NCI-H460 (cell line): ENCODE data around the gene PTPRC. TPM values are rescaled to one million over a fixed set of nuclear protein-coding genes. Genes with fewer than 3 reads are reported as not detected.

Source experiments
- DNase-seq: peaks from one replicate; pipeline ENCODE4 v3.0.0-alpha.2; 2016; ENCODE audit warnings: low read depth; ENCODE audit errors: extremely low read depth
- total RNA-seq: library from RNA; depleted of rRNA; stranded (reverse); fragments of >200 nt; shearing (Covaris generic); gene quantifications from 2 replicates; pipeline ENCODE4 v1.2.3, GENCODE V29; 2014

Gene PTPRC
- total RNA-seq, 1 experiment from 2014 or later: not detected

GRCh38 chr1:198619375-198620140 lies 19.3 kb upstream of the PTPRC start:
- DNase-seq: no peak

GRCh38 chr1:198620218-198620617 lies 18.6 kb upstream of the PTPRC start:
- no peak for DNase-seq

GRCh38 chr1:198620951-198621824 lies 17.7 kb upstream of the PTPRC start:
- DNase-seq: no peak

GRCh38 chr1:198622001-198622400 lies 16.8 kb upstream of the PTPRC start:
- DNase-seq: no peak

- no peak for DNase-seq
Measured at GRCh38 chr1:198623752-198624647, 14.8 kb upstream of the PTPRC start.

GRCh38 chr1:198624648-198624980 lies 14.2 kb upstream of the PTPRC start:
- DNase-seq: no peak

GRCh38 chr1:198627436-198628066 lies 11.3 kb upstream of the PTPRC start:
- no peak for DNase-seq

GRCh38 chr1:198628067-198628455 lies 10.8 kb upstream of the PTPRC start:
- DNase-seq: no peak

- DNase-seq: no peak
Measured at GRCh38 chr1:198629610-198630009, 9.2 kb upstream of the PTPRC start.

GRCh38 chr1:198630863-198631262 lies 8.0 kb upstream of the PTPRC start:
- DNase-seq: no peak

GRCh38 chr1:198631292-198631691 lies 7.5 kb upstream of the PTPRC start:
- DNase-seq: no peak

GRCh38 chr1:198632007-198632406 lies 6.8 kb upstream of the PTPRC start:
- DNase-seq: no peak

- DNase-seq: no peak
Measured at GRCh38 chr1:198633675-198634121, 5.1 kb upstream of the PTPRC start.

- no peak for DNase-seq
Measured at GRCh38 chr1:198635964-198636363, 2.9 kb upstream of the PTPRC start.

GRCh38 chr1:198636391-198636790 lies 2.4 kb upstream of the PTPRC start:
- DNase-seq: no peak

GRCh38 chr1:198637157-198637556 lies 1.7 kb upstream of the PTPRC start:
- DNase-seq: no peak

GRCh38 chr1:198637916-198638437 lies 863 bp upstream of the PTPRC start:
- no peak for DNase-seq

- no peak for DNase-seq
Measured at GRCh38 chr1:198638441-198638840, 399 bp upstream of the PTPRC start.

GRCh38 chr1:198639671-198640143 lies 867 bp downstream of the PTPRC start:
- DNase-seq: no peak

GRCh38 chr1:198640174-198640573 lies 1.3 kb downstream of the PTPRC start:
- no peak for DNase-seq
